Measurements from ENCODE around the gene LIX1L. TPM values are rescaled to one million over a fixed set of nuclear protein-coding genes. Genes with fewer than 3 reads are reported as not detected.

The LIX1L gene
- total and polyA plus RNA-seq, 2 of the 4 experiments (the other 2 are of a cell fraction), result 14.7 to 28.8 TPM

DNA sequence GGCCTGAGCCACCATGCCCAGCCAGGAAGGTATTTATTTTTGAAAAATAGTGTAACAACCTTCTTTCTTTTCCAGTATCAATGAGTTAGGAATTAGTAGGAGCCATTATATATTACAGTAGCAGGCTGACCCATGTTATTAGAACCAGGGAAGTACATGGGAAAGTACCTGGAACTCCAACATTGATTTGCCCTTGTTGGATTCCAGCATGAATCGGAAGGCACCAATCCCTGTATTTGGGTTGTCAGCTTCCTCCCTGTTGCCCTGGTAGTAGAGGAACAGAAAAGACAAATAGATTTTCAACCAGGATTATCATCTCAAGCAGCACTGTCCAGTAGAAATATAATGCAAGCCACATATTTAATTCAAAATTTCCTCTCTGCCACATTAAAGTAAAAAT lies 20.4 kb downstream of the LIX1L start:
- in situ Hi-C loops (cut with MboI; ENCODE audit: low sequenced_read_pairs) (no loop called here), dilution Hi-C loops (cut with HindIII; ENCODE audit: low sequenced_read_pairs, unreplicated experiment) (no loop called here), intact Hi-C loops (cut with micrococcal nuclease) (no loop called here)
- no peak overlapping the region for H3K4ac ChIP-seq (ENCODE audit: low read depth, low read length)
- no peaks in the 10 kb centered on the region for H3K9me3 ChIP-seq (ENCODE audit: control insufficient read depth, insufficient read depth, low read length)
- no TSS peak for BruUV-seq (replicated peaks)
- H2AK9ac ChIP-seq (replicated peaks; ENCODE audit: low read depth, low read length, poor library complexity), result no peak overlapping the region
- no peak overlapping the region for H3K27ac ChIP-seq (ENCODE audit: insufficient read depth, low read length)
- H4K5ac ChIP-seq (ENCODE audit: low read depth, low read length), result no peak overlapping the region
- CTCF ChIA-PET, result no interaction called here
- peaks cover 0 to 8% of the 10 kb centered on the region in 2 experiments; a peak in 3 of 4 replicates for H3K79me1 ChIP-seq (ENCODE audit: low read depth in 1 of 2, low read length in 2 of 2)
- POLR2A ChIA-PET (ENCODE audit: unreplicated experiment), result no interaction called here
- ATAC-seq (ENCODE audit: low read depth) (no peak), DNase-seq (no peak)
- no peak overlapping the region for H3K4me3 ChIP-seq (ENCODE audit: insufficient read depth, low read depth, low read length)
- no peaks in the 10 kb centered on the region for H3K9me1 ChIP-seq (ENCODE audit: insufficient read depth, low read length)
- WGBS, 2 experiments (ENCODE audit: extremely low coverage in 2 of 2, insufficient read length in 1 of 2), result no CpG with 5 or more reads among the region's 1 CpG
- no peak overlapping the region for H3K9ac ChIP-seq (ENCODE audit: low read depth, low read length)
- H3K4me2 ChIP-seq (ENCODE audit: low read depth, low read length), result no peak overlapping the region
- TF ChIP-seq NFE2L2 (IDR thresholded peaks at IDR 0.05; ENCODE audit: low read depth, low read length) (no peak), CHD1 (IDR thresholded peaks at IDR 0.05; ENCODE audit: low read depth, low read length) (no peak), RFX5 (IDR thresholded peaks at IDR 0.05; ENCODE audit: low read depth, low read length) (no peak)
- no peak overlapping the region for H4K8ac ChIP-seq (ENCODE audit: low read depth in 2 of 2, low read length in 2 of 2)
- no peak overlapping the region for H2AFZ ChIP-seq (replicated peaks; ENCODE audit: low read length, poor library complexity)
- no peak overlapping the region for H2BK120ac ChIP-seq (ENCODE audit: low read depth, low read length)
- H2BK20ac ChIP-seq (ENCODE audit: low read depth, low read length), result no peak overlapping the region
- 0 out of 2 replicates have a peak, but pooled peaks cover 2% of the 10 kb centered on the region for H3K4me1 ChIP-seq (ENCODE audit: control insufficient read depth, insufficient read depth, low read length)
- no peaks in the 10 kb centered on the region for H3K27me3 ChIP-seq (ENCODE audit: control insufficient read depth, insufficient read depth, low read length)
- H3K36me3 ChIP-seq (ENCODE audit: control insufficient read depth, insufficient read depth, low read length), result peaks cover 19% of the 10 kb centered on the region
- H3K18ac ChIP-seq (ENCODE audit: low read depth, low read length), result no peak overlapping the region
- H3K14ac ChIP-seq (replicated peaks; ENCODE audit: low read depth, low read length), result no peak overlapping the region
- no peak overlapping the region for H3K56ac ChIP-seq (ENCODE audit: extremely low read depth, insufficient read depth, low read length)
- H2BK5ac ChIP-seq (ENCODE audit: low read depth, low read length, poor library complexity, severe bottlenecking), result no peak overlapping the region
- H2AK5ac ChIP-seq (ENCODE audit: low read depth, low read length), result no peak overlapping the region
- no peak overlapping the region for H3K23ac ChIP-seq (ENCODE audit: low read depth, low read length)
- no peaks in the 10 kb centered on the region for H4K20me1 ChIP-seq (ENCODE audit: insufficient read depth, low read length)
- H2BK15ac ChIP-seq (ENCODE audit: low read depth, low read length), result no peak overlapping the region
- H4K91ac ChIP-seq (ENCODE audit: insufficient read depth, low read depth, low read length), result no peak overlapping the region

Data from IMR-90 (cell line).